ENCODE data around the gene RFX4. TPM values are rescaled to one million over a fixed set of nuclear protein-coding genes. Genes with fewer than 3 reads are reported as not detected.

The RFX4 gene
- total RNA-seq = 10 to 100 TPM in 1 of 2 donors, not detected in 1; 10.6 TPM

GRCh38 chr12:106582641-106583230 is at the start of gene RFX4:
Gene RFX4, plus strand, starts transcription at chr12:106583004. Its CDS starts 317 bp downstream, at chr12:106583321.
- Histone ChIP-seq H3K36me3 (no peaks in the 10 kb centered on the region), H3K9me3 (no peaks in the 10 kb centered on the region), H3K4me1 (replicated peaks) (peaks cover 4% of the 10 kb centered on the region), H3K27me3 (replicated peaks; ENCODE audit: insufficient read depth) (peaks cover 71% of the 10 kb centered on the region), H3K4me3 (peak within 1 kb of the TSS in 1 of 2 donors; percentile 16), H3K27ac (no peak within 1 kb of the TSS)
- intact Hi-C loops (cut with DNase I) = no loop called here
- TF ChIP-seq CTCF (IDR thresholded peaks at IDR 0.05) (no peak), POLR2A (IDR thresholded peaks at IDR 0.05) (no peak), POLR2AphosphoS5 (IDR thresholded peaks at IDR 0.05) (no peak)
- WGBS = 2% methylated on average over 29 of the region's 29 CpGs
- DNase-seq (ENCODE audit: low spot score) = no peak

- H3K4me1 ChIP-seq (replicated peaks) = no peaks in the 10 kb centered on the region
- no peaks in the 10 kb centered on the region for H3K9me3 ChIP-seq
- H3K27me3 ChIP-seq (replicated peaks; ENCODE audit: insufficient read depth) = no peaks in the 10 kb centered on the region
- DNase-seq (ENCODE audit: low spot score) = no peak
- intact Hi-C loops (cut with DNase I) = no loop called here
- TF ChIP-seq CTCF (IDR thresholded peaks at IDR 0.05) (no peak), POLR2A (IDR thresholded peaks at IDR 0.05) (no peak)
- no peak overlapping the region for H3K27ac ChIP-seq
- no peak overlapping the region for H3K4me3 ChIP-seq
- H3K36me3 ChIP-seq = no peaks in the 10 kb centered on the region
Observed at GRCh38 chr12:106541201-106541600, 41.6 kb upstream of the RFX4 start.

- WGBS = 84% methylated on average over 9 of the region's 9 CpGs
- intact Hi-C loops (cut with DNase I) = no loop called here
- no peaks in the 10 kb centered on the region for H3K9me3 ChIP-seq
- H3K36me3 ChIP-seq = no peaks in the 10 kb centered on the region
- no peak overlapping the region for H3K27ac ChIP-seq
- no peak for TF ChIP-seq POLR2AphosphoS5 (IDR thresholded peaks at IDR 0.05)
- TF ChIP-seq CTCF (IDR thresholded peaks at IDR 0.05) = no peak
- TF ChIP-seq POLR2A (IDR thresholded peaks at IDR 0.05) = no peak
- no peak overlapping the region for H3K4me3 ChIP-seq
- H3K4me1 ChIP-seq (replicated peaks) = no peaks in the 10 kb centered on the region
- no peak for DNase-seq (ENCODE audit: low spot score)
- H3K27me3 ChIP-seq (replicated peaks; ENCODE audit: insufficient read depth) = no peaks in the 10 kb centered on the region
Observed at GRCh38 chr12:106551410-106551809, 31.4 kb upstream of the RFX4 start.

GRCh38 chr12:106552228-106552627 is 30.6 kb upstream of the RFX4 start:
- no peaks in the 10 kb centered on the region for H3K36me3 ChIP-seq
- 90% methylated on average over 1 of the region's 1 CpG for WGBS
- no peaks in the 10 kb centered on the region for H3K9me3 ChIP-seq
- DNase-seq (ENCODE audit: low spot score) = no peak
- TF ChIP-seq POLR2AphosphoS5 (IDR thresholded peaks at IDR 0.05) (no peak), POLR2A (IDR thresholded peaks at IDR 0.05) (no peak), CTCF (IDR thresholded peaks at IDR 0.05) (no peak)
- H3K27me3 ChIP-seq (replicated peaks; ENCODE audit: insufficient read depth) = no peaks in the 10 kb centered on the region
- H3K27ac ChIP-seq = no peak overlapping the region
- no peaks in the 10 kb centered on the region for H3K4me1 ChIP-seq (replicated peaks)
- intact Hi-C loops (cut with DNase I) = no loop called here
- no peak overlapping the region for H3K4me3 ChIP-seq

- no peaks in the 10 kb centered on the region for H3K27me3 ChIP-seq (replicated peaks; ENCODE audit: insufficient read depth)
- H3K9me3 ChIP-seq = no peaks in the 10 kb centered on the region
- no peaks in the 10 kb centered on the region for H3K36me3 ChIP-seq
- no peak overlapping the region for H3K27ac ChIP-seq
- WGBS = 63% methylated on average over 9 of the region's 9 CpGs
- TF ChIP-seq POLR2A (IDR thresholded peaks at IDR 0.05) (no peak), CTCF (IDR thresholded peaks at IDR 0.05) (no peak), POLR2AphosphoS5 (IDR thresholded peaks at IDR 0.05) (no peak)
- H3K4me3 ChIP-seq = no peak overlapping the region
- intact Hi-C loops (cut with DNase I) = no loop called here
- no peaks in the 10 kb centered on the region for H3K4me1 ChIP-seq (replicated peaks)
- no peak for DNase-seq (ENCODE audit: low spot score)
Observed at GRCh38 chr12:106564678-106565329, 18.0 kb upstream of the RFX4 start.
